NCI-H2107 treated with DMSO at 0.1 percent for 48 hours (cell line): ENCODE data around the gene RHPN2.
A peak's percentile ranks its signal among the peaks of the same experiment; 100 is the strongest.

Experiments used
- DNase-seq: peaks from one replicate; lab custom pipeline; 2025; ENCODE audit not compliant: unreplicated experiment; lab: John Stamatoyannopoulos, UW

The RHPN2 gene

GRCh38 chr19:33064792-33065550, at the start of gene RHPN2:
Gene RHPN2 (minus strand): TSS chr19:33064888. CDS start chr19:33064852, 36 bp downstream.
- DNase-seq = no peak

DNA sequence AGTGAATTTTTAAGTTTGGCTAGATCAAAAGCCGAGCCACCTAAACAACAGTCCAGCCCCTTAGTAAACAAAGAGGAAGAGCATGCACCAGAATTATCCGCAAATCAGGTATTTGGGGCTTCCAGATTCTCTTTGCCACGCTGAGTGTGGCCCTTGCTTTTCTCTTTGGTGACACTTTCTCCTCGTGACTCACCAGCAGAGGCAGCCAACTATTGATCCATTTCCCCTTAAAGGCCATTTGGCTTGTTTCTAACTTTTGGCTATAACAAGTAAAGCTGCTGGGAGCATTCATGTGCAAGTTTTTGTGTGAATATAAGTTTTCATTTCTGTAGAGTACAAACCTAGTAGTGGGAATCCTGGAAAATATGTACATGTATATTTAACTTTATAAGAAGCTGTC, 49.6 kb upstream of the RHPN2 start:
- no peak for DNase-seq

DNA sequence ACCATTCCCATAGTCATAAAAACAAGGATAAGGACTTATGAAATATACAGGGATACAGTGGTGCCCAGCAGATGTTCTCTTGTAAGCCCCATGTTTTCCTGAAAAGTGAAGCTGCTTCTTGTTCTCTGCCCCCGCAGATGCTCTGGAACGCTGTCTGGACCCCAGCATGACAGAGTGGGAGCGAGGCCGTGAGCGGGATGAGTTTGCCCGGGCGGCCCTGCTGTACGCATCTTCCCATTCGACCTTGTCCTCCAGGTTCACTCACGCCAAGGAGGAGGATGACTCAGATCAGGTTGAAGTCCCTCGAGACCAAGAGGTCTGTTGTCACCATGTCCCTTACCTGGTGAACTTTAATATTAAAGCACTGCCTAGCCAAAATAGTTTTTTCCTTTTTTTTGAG, 46.9 kb upstream of the RHPN2 start:
- DNase-seq = no peak

DNA sequence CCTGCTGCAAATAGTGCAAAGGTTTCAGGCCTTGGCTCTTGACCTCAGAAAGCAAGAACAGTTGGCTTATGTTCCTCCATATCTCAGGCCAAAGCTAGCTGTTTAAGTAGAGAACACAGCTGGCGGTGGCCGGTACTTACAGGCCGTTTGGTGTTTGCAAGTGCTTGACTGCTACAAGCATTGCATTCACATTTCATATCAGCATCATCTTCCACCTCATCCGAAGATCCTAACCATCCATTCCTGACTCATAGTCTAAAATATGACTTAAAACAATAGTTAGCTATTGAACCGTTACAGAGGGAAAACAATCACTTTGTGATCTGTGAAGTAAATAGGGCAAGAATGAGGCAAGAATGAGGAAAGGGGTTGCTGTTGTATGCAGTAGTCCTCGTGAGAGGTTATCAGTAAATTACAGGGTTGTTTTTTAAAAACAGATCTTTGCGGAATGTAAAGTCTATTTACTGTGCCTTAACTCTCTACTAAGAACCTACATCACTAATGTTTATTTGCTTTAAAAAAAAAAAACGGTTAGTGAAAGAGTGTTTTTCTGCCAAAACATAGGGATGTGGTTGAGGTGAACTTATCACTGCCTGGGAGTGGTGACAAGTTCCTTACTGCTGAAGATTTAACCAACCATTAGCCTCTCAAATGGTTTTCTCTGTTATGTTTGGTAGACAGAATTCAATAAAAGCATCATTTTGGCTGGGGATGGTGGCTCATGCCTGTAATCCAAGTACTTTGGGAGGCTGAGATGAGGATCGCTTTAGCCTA, 45.6 kb upstream of the RHPN2 start:
- DNase-seq = no peak

DNA sequence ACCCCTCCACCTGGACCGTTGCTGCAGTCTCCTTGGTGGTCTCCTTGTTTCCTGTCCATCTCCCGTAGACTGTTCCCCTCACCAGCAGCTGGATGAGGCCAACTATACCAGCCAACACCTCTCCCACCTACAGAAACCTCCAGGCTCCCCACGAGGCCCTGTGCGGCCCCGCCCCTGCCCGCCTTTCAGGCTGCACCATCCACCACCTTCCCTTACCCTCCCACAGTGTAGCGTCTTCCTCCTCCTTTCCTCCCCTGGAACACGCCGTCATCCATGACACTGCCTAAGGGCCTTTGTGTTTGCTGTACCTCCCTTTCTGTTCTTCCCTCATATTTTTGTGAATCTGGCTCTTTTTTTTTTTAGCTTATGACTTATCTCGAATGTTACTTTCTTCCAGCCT, 43.5 kb upstream of the RHPN2 start:
- no peak for DNase-seq

DNA sequence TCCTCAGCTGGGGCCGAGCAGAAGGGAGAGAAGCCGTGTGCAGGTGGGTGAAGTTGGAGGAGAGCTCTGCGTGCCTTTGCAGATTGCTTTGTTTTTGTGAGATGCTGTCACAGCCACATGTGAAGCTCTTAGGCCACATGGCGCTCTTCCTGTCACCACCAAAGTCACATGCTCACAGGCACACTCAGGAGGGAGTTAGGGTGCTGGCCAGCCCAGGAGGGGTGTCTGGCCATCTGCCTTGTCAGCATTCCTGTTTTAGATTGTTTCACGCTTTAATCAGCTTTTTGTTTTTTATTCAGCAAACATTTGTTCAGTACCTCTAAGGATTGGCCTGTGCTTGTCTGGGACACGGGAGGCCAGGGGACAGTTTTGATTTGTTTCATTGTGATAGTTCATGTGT, 38.2 kb upstream of the RHPN2 start:
- DNase-seq = no peak

DNA sequence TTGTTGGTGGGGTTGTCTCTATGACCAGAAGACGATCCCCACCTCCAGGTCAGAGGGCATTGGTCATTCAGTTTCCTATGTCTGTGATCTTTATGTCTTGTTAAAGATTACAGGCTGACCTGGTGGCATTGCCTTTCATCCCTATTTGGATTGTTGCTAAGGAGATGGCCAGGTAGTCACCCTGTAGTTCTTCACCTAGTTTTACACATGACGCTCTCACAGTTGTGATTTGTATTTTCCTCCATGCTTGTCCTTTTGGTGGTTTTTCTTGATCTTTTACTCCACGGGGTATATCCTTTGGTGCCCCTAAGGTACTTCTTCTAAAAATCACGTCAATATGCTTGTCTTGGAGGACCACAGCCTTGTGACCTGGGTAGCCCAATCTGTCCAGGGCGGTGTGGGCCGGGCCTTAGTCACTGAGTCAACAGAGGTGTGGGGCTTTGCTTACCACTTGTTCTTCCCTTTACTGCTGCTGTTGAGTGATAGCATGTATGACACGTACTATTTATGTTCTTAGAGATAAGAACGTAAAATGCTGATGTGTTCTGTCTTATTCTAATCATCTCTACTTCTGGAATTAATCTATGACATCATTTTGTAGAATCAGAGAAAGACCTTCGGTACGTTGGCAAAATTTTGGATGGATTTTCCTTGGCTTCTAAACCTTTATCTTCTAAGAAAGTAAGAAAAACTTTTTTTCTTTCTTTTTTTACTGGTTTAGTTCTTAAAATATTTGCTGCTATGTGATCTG, 36.4 kb upstream of the RHPN2 start:
- no peak for DNase-seq

GRCh38 chr19:33098055-33098534, 33.4 kb upstream of the RHPN2 start:
- DNase-seq = no peak

- no peak for DNase-seq
These were observed 31.3 kb upstream of the RHPN2 start for GRCh38 chr19:33096005-33096404.

GRCh38 chr19:33094436-33095067, 29.9 kb upstream of the RHPN2 start:
- DNase-seq = no peak

DNA sequence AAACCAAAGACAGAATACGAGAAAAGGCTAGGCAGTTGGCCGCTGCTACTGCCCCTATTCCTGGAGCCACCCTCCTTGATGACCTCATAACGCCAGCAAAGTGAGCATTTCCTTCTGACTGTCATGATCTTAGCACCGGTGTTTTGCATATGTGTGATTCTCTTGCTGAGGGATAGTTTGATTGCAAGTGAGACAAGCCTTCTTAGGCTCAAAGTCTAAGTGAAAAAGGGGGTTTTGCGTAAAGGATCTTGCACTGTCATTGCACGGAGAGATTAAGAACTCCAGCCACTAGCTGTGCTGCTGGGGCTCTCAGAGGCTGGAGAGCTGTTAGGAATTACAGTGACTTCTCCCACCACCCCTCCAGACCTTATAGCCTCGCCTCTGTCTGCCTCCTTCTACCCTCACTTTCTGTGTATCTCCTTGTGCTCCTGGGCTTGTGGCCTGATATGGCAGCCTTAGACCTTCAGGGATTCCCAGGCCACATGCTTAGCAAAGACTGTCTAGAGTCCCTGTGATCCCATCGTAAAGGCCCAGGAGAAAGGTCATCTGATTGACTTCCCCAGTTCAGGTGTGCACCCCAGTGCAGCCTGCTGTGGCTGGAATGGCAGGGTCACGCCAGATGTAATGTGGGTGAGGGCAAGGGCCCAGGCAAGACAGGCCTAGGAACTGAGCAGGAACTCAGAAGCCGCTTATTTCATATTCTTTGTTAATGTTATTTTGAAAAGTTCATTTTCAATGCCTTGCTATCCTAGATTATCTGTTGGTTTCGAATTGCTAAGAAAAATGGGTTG, 28.9 kb upstream of the RHPN2 start:
- DNase-seq = no peak

DNA sequence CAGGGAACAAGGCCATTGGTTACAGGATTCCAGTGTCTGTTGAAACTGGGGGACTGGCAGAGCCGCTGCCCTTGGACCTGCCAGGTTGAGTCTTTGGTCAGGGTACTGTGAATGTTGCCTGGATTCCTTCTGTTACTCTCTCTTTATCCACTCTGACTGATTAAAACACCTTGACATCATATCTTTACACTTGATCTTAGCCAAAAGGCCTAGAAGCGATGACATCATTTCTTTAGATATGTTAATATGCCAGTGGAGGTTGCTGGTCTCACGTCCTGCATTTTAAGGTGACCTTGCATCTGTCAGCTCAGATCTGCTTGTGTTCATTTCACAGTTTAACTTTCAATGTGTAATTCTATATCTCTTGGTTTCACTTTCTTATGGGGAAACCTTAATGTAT, 25.5 kb upstream of the RHPN2 start:
- no peak for DNase-seq

DNA sequence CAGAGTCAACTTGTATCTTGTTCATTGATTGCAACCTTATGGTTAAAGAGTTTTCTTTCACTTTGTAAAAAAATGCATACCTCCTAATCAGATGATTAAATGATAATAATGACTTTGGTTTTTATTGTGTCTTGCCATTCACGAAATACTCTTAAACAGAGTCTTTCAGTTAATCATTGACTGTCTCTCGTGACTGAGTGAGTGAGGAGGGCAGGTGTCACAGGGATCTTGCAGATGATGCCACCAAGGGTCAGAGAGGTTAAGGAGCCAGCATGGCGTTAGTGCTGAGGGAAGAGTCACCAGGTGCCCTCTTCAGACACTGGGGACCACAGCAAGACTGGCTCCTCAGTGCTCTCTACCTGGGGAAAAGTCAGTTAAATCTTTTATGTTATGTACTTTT, 24.3 kb upstream of the RHPN2 start:
- DNase-seq = no peak

DNA sequence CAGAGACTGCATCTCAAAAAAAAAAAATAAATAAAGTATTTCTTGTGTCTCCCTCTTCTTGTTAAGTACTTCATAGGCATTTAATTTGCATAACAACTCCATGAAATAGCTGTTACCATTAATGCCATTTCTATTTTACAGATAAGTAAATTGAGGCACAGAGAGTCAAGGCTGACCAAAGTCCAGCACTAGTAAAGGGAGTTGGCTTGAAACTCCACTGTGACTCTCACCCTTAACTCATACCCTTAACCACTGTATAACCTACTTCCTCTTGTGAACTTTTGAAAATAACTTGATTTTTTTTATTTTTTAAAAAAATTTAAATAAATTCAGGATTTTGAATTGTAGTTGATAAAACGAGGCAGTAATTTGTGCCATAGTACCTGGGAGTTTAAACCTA, 22.3 kb upstream of the RHPN2 start:
- no peak for DNase-seq

- DNase-seq = no peak
These were observed 21.0 kb upstream of the RHPN2 start for GRCh38 chr19:33085570-33086128.

GRCh38 chr19:33080761-33081681, 16.3 kb upstream of the RHPN2 start, which contains the start of gene GPATCH1:
Gene GPATCH1 (plus strand): TSS chr19:33081181. CDS start chr19:33081194, 13 bp downstream.
- peak; percentile 64 for DNase-seq

- DNase-seq = no peak
These were observed 10.8 kb upstream of the RHPN2 start for GRCh38 chr19:33075519-33075918.

DNA sequence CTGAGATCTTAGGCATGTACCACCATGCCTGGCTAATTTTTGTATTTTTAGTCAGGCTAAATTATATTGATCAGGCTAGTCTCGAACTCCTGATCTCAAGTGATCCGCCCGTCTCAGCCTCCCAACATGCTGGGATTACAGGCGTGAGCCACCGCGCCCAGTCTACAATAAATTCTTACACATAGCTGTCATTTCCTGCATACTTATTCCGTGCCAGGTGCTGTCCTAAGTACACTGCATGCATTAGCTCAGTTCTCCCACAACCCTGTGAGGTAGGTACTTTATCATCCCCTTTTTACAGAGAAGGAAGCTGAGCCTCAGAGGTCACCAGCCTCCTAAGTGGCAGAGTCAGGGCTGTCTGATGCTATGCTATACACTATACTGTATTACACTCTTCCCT, 7.2 kb upstream of the RHPN2 start:
- DNase-seq = no peak

DNA sequence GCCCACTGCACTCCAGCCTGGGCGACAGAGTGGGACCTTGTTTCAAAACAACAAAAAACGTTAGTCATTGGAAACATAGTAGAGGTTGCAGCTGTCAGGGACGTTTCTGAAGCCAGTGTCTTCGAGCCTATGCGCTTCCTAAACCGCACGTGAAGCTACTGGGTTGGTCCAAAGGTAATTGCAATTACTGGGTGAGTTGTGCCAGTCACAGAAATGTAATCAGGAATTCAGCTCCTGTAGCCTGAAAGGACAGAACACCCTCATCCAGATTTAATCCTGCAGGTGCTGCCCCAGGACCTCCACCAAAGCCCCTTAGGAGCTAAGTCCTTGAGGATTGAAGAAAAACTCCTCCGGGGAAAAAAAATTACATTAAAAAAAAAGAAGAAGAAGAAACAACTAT, 2.4 kb upstream of the RHPN2 start:
- no peak for DNase-seq
